ENCODE results near the gene CCR5. TPM values are rescaled to one million over a fixed set of nuclear protein-coding genes. Genes with fewer than 3 reads are reported as not detected.

CCR5 gene
- total and polyA plus RNA-seq, 4 donors = 0.06 to 0.75 (median 0.37) TPM

GRCh38 chr3:46413951-46414350 lies 43.2 kb downstream of the CCR5 start:
- no peak overlapping the region for H3K27ac ChIP-seq (ENCODE audit: low read depth in 1 of 2, low read length in 2 of 2)
- DNase-seq (ENCODE audit: low spot score) = no peak
- no peaks in the 10 kb centered on the region for H3K27me3 ChIP-seq (ENCODE audit: control insufficient read depth in 4 of 4, insufficient read depth in 4 of 4, low read length in 3 of 4)
- no peak overlapping the region for H3K9ac ChIP-seq (ENCODE audit: low read depth in 1 of 2, low read length in 2 of 2)
- no peak for TF ChIP-seq SP1 (IDR thresholded peaks at IDR 0.05)
- TF ChIP-seq, protein P1, sequence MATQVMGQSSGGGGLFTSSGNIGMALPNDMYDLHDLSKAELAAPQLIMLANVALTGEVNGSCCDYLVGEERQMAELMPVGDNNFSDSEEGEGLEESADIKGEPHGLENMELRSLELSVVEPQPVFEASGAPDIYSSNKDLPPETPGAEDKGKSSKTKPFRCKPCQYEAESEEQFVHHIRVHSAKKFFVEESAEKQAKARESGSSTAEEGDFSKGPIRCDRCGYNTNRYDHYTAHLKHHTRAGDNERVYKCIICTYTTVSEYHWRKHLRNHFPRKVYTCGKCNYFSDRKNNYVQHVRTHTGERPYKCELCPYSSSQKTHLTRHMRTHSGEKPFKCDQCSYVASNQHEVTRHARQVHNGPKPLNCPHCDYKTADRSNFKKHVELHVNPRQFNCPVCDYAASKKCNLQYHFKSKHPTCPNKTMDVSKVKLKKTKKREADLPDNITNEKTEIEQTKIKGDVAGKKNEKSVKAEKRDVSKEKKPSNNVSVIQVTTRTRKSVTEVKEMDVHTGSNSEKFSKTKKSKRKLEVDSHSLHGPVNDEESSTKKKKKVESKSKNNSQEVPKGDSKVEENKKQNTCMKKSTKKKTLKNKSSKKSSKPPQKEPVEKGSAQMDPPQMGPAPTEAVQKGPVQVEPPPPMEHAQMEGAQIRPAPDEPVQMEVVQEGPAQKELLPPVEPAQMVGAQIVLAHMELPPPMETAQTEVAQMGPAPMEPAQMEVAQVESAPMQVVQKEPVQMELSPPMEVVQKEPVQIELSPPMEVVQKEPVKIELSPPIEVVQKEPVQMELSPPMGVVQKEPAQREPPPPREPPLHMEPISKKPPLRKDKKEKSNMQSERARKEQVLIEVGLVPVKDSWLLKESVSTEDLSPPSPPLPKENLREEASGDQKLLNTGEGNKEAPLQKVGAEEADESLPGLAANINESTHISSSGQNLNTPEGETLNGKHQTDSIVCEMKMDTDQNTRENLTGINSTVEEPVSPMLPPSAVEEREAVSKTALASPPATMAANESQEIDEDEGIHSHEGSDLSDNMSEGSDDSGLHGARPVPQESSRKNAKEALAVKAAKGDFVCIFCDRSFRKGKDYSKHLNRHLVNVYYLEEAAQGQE (IDR thresholded peaks at IDR 0.05) = no peak
- no peak for TF ChIP-seq GABPA (IDR thresholded peaks at IDR 0.05 in 1 of 2, conservative IDR thresholded peaks at IDR 0.05 in 1 of 2)
- TF ChIP-seq YY1 (IDR thresholded peaks at IDR 0.05) = no peak
- no peak for TF ChIP-seq JUND (IDR thresholded peaks at IDR 0.05)
- no peak for TF ChIP-seq HNF4G (IDR thresholded peaks at IDR 0.05)
- TF ChIP-seq RXRA (IDR thresholded peaks at IDR 0.05) = no peak
- TF ChIP-seq, protein P2, sequence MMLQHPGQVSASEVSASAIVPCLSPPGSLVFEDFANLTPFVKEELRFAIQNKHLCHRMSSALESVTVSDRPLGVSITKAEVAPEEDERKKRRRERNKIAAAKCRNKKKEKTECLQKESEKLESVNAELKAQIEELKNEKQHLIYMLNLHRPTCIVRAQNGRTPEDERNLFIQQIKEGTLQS (IDR thresholded peaks at IDR 0.05) = no peak
- no peaks in the 10 kb centered on the region for H3K36me3 ChIP-seq (ENCODE audit: control insufficient read depth in 4 of 4, insufficient read depth in 3 of 4, low read depth in 1 of 4, low read length in 3 of 4)
- WGBS = 77% methylated on average over 5 of the region's 5 CpGs
- no peak overlapping the region for H3K4me3 ChIP-seq (ENCODE audit: low read depth in 1 of 3, low read length in 3 of 3)
- H3K4me1 ChIP-seq (ENCODE audit: control insufficient read depth in 4 of 4, insufficient read depth in 4 of 4, low read length in 3 of 4) = no peaks in the 10 kb centered on the region
- no peaks in the 10 kb centered on the region for H3K9me3 ChIP-seq (ENCODE audit: control insufficient read depth in 4 of 4, low read length in 3 of 4)

GRCh38 chr3:46414739-46415138 lies 44.0 kb downstream of the CCR5 start:
- Histone ChIP-seq H3K4me3 (ENCODE audit: low read depth in 1 of 3, low read length in 3 of 3) (no peak overlapping the region), H3K27ac (ENCODE audit: low read depth in 1 of 2, low read length in 2 of 2) (no peak overlapping the region), H3K9ac (ENCODE audit: low read depth in 1 of 2, low read length in 2 of 2) (no peak overlapping the region), H3K27me3 (ENCODE audit: control insufficient read depth in 4 of 4, insufficient read depth in 4 of 4, low read length in 3 of 4) (no peaks in the 10 kb centered on the region), H3K4me1 (ENCODE audit: control insufficient read depth in 4 of 4, insufficient read depth in 4 of 4, low read length in 3 of 4) (no peaks in the 10 kb centered on the region), H3K9me3 (ENCODE audit: control insufficient read depth in 4 of 4, low read length in 3 of 4) (no peaks in the 10 kb centered on the region), H3K36me3 (ENCODE audit: control insufficient read depth in 4 of 4, insufficient read depth in 3 of 4, low read depth in 1 of 4, low read length in 3 of 4) (no peaks in the 10 kb centered on the region)
- TF ChIP-seq, protein P2 (IDR thresholded peaks at IDR 0.05) = no peak
- TF ChIP-seq, protein P3, sequence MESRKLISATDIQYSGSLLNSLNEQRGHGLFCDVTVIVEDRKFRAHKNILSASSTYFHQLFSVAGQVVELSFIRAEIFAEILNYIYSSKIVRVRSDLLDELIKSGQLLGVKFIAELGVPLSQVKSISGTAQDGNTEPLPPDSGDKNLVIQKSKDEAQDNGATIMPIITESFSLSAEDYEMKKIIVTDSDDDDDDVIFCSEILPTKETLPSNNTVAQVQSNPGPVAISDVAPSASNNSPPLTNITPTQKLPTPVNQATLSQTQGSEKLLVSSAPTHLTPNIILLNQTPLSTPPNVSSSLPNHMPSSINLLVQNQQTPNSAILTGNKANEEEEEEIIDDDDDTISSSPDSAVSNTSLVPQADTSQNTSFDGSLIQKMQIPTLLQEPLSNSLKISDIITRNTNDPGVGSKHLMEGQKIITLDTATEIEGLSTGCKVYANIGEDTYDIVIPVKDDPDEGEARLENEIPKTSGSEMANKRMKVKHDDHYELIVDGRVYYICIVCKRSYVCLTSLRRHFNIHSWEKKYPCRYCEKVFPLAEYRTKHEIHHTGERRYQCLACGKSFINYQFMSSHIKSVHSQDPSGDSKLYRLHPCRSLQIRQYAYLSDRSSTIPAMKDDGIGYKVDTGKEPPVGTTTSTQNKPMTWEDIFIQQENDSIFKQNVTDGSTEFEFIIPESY (IDR thresholded peaks at IDR 0.05) = no peak
- no peak for TF ChIP-seq EGR1 (IDR thresholded peaks at IDR 0.05; ENCODE audit: low read depth in 2 of 2)
- TF ChIP-seq GABPA (IDR thresholded peaks at IDR 0.05 in 1 of 2, conservative IDR thresholded peaks at IDR 0.05 in 1 of 2) = no peak
- TF ChIP-seq, protein P1 (IDR thresholded peaks at IDR 0.05) = no peak
- no peak for TF ChIP-seq FOXA1 (IDR thresholded peaks at IDR 0.05)
- TF ChIP-seq RAD21 (IDR thresholded peaks at IDR 0.05) = no peak
- TF ChIP-seq HNF4G (IDR thresholded peaks at IDR 0.05) = no peak
- no peak for TF ChIP-seq SP1 (IDR thresholded peaks at IDR 0.05)
- TF ChIP-seq, protein P4, sequence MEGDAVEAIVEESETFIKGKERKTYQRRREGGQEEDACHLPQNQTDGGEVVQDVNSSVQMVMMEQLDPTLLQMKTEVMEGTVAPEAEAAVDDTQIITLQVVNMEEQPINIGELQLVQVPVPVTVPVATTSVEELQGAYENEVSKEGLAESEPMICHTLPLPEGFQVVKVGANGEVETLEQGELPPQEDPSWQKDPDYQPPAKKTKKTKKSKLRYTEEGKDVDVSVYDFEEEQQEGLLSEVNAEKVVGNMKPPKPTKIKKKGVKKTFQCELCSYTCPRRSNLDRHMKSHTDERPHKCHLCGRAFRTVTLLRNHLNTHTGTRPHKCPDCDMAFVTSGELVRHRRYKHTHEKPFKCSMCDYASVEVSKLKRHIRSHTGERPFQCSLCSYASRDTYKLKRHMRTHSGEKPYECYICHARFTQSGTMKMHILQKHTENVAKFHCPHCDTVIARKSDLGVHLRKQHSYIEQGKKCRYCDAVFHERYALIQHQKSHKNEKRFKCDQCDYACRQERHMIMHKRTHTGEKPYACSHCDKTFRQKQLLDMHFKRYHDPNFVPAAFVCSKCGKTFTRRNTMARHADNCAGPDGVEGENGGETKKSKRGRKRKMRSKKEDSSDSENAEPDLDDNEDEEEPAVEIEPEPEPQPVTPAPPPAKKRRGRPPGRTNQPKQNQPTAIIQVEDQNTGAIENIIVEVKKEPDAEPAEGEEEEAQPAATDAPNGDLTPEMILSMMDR (IDR thresholded peaks at IDR 0.05; ENCODE audit: low read depth, low read length, missing input control) = no peak
- DNase-seq (ENCODE audit: low spot score) = no peak
- 82% methylated on average over 4 of the region's 4 CpGs for WGBS
